Stimulated activated CD8-positive, alpha-beta memory T cell treated with anti-CD3 and anti-CD28 coated beads, Interleukin-2, amount 100 ng/mL, for 48 hours (primary cell): Measurements from ENCODE around the gene TM9SF4.

Experiments
- DNase-seq, 2 donors: peaks; one replicate each; pipeline ENCODE4 v3.0.0-alpha.2; 2020; ENCODE audit warnings: low read depth in 2 of 2

TM9SF4 gene

DNA sequence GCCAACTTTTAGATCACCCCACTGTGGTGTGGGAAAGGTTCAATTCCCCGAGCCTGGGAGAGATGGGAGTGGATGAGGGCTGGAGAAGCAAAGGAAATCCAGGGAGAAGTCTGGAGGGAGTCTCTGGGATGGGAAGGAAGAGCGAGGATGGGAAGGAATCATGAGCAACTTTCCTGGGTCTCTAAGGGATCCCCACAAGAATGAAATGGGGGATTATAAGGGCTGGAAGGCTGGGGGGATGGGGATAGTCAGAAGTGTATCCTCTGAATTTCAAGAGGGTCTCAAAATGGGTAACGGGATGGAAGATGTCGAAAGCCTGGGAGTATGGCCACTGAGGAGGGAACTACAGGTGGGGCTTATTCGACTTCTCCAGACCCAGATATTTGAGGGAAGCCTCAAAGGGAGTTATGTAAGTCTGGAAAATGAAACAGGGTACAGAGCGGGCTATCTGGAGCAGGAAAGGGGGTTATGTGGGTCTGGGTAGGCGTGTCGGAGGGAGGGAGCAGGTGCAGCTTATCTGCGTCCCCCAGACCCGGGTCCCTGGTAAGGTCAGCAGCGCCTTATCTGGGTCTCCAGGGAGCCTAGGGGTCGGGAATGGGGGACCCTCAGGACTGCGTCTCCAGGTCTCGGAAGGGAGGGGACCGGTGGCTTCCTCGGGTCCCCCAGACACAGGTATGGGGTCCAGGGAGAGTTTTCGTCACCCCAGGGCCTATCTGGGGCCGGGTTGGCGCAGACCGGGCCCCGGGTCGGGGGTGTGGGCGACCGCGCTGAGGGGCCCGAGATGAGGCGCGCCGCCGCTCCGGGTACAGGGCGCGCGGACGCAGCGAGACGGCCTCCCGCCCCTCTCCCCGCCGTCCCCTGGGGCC, 97.5 kb downstream of the TM9SF4 start:
- DNase-seq = no peak

GRCh38 chr20:32207626-32208498, 98.3 kb downstream of the TM9SF4 start, which contains the start of the genes PLAGL2 and POFUT1:
TSS of gene PLAGL2 (minus strand) at chr20:32207743. CDS start at chr20:32202178, 5,565 bp downstream.
TSS of gene POFUT1 (plus strand) at chr20:32207880. CDS start at chr20:32207942, 62 bp downstream.
- peak; percentile 85 to 86 for DNase-seq

DNA sequence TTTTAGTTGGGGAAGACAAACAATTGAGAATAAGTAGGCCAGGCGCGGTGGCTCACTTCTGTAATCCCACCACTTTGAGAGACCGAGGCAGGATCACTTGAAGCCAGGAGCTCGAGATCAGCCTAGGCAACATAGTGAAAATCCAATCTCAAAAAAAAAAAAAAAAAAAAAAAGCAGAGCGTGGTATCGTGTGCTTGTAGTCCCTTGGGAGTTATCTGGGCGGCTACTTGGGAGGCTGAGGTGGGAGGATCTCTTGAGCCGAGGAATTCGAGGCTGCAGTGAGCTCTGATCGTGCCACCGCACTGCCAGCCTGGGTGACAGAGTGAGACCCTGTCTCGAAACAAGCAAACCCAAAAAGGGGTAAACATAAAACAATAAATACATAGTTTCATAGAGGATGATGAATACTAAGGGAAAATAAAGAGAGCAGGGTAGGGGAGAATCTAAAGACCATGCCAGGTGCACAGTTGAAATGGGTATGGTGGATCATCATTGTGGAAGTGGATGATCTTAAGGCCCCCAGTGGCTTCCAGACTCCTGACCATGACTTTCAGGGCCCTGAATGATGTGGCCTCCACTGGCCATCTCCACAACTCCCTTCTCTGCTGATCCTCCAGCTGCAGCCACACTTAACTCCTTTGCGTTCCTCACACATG, 99.1 kb downstream of the TM9SF4 start:
- no peak for DNase-seq

DNA sequence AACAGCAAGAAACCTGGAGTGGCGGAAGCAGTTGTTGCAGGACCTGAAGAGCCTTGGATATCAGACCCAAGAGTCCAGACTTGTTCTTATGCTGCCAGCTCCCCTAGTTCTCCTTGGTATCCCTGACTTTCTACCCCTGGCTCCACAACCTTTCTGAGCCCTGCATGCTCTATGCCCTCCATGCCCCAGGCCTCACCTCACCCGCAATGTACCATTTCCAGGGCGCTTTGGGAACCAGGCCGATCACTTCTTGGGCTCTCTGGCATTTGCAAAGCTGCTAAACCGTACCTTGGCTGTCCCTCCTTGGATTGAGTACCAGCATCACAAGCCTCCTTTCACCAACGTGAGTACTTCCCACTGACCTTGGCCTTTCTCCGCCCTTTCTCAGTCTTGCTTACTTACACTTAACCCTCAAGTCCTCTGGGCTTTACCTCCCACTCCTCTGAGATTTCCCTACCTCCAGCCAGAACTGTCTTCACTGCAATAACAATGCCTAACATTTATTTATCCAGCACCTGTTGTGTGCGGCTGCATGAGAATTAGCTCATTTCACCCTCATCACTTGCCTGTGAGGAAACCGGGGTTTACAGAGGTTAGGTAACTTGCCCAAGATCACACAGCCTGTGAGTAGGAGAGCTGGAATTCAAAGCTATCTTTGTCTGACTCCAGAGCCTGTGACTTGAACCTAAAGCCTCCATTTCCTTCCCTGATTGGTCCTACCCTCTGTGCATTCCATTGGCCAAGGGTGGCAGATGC, 100.5 kb downstream of the TM9SF4 start:
- no peak for DNase-seq

DNA sequence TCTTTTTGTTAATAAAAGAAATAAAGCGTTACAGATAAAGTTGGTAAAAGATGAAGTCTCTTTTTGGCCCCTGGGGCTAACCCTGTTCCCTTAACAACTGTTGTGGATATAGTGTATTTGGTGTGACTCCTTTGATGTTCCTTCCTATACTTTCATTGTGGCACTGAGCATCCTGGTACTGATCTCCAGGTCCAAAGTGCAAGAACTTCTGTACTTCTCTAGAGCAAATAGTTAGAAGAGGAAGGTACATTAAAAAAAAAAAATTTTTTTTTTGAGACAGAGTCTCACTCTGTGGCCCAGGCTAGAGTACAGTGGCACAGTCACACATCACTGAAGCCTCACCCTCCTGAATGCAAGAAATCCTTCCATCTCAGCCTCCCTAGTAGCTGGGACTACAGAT, 104.4 kb downstream of the TM9SF4 start:
- no peak for DNase-seq

DNA sequence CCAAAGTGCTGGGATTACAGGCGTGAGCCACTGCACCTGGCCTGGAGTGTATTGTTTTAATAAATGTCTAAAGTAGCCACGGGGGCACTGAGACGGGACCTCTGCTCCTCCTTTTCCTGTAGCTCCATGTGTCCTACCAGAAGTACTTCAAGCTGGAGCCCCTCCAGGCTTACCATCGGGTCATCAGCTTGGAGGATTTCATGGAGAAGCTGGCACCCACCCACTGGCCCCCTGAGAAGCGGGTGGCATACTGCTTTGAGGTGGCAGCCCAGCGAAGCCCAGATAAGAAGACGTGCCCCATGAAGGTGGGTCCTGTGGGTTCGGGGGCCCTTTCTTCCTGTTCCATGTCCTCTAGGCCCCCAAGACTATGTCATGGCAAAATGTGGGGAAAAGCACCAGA, 105.6 kb downstream of the TM9SF4 start:
- no peak for DNase-seq

DNA sequence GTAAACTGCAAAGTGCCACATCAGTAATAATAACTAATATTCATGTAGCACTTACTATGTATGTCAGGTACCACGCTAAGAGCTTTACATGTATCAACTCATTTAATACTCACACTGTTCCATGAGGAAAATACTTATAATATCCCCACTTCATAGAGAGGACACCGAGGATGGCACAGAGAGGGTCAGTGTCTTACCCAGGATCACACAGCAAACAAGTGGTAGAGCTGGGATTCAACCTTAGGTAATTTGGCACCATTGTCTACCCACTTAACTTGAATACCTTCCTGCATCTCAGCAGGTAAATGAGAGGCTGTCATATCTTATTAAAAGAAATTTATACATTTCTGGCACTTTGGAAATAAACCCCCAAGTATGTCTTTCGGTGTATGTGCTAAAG, 106.2 kb downstream of the TM9SF4 start:
- no peak for DNase-seq

DNA sequence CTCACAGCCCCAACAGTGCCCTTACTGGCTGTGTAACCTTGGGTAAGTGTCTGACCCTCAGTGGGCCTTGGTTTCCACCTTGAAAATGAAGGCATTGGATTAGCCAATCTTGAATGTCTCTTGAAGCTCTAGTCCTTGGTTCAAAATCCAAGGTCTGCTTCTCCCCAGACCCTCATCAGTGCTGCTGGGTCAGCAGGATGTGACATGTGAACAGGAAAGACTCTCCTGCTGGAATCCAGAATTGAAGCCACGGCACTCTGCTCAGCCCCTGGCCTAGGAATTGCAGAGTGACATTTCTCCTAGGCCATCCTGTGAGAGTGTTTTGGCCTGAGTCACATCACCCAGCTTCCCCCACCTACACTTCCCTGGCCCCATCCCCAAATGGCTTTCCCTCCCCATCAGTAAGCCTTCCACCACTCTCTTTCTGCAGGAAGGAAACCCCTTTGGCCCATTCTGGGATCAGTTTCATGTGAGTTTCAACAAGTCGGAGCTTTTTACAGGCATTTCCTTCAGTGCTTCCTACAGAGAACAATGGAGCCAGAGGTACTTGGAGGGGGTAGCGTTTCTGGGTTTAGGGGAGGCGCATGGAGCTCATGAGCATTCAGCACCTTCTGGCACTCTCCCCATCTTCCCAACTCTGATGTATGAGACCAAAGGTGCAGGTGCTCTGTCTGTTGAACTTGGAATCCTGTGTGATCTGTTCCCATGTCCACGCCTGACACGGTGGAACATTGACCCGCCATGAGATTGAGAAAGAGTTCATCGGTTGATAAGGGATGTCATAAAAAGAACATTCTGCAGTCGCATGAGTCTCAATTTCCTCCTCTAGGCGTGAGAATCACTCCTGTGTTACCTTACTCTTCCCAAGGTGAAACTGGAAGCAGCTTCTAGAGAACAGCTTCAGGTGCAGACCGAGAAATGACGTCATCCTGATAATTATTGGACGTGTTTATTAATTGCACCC, 106.9 kb downstream of the TM9SF4 start:
- no peak for DNase-seq
